PC-3 (cell line): ENCODE results near the gene TAF1D. TPM values are rescaled to one million over a fixed set of nuclear protein-coding genes. Genes with fewer than 3 reads are reported as not detected.

Source experiments
- ATAC-seq: fragments of 200-7000 bp; cut with Tn5 transposase; 2 replicates; pipeline ENCODE4 v1.9.1; 2020; ENCODE audit warnings: mild to moderate bottlenecking, moderate library complexity
- BruUV-seq: library from RNA; stranded (reverse); fragments of 400-500 nt; replicated peaks from 2 replicates; lab custom pipeline; 2021; lab: Mats Ljungman, UMichigan
- CTCF ChIA-PET: fragments of 300-600 bp; sonication (Branson Sonifier 250); formaldehyde crosslinking; loops from one replicate; lab custom pipeline; 2022; ENCODE audit warnings: antibody characterized with exemption; lab: Charles Lee
- POLR2A ChIA-PET: fragments of 300-600 bp; sonication (Branson Sonifier 250); formaldehyde crosslinking; loops from one replicate; lab custom pipeline; 2022; ENCODE audit warnings: antibody characterized with exemption; ENCODE audit not compliant: unreplicated experiment; lab: Charles Lee
- DNase-seq: peaks from one replicate; pipeline ENCODE4 v3.0.0-alpha.2; 2015
- H2AFZ ChIP-seq: fragments of 300-600 bp; sonication (generic); 2 replicates; pipeline ENCODE4 v1.6.0; 2016; ENCODE audit warnings: antibody characterized with exemption, low read length
- H3F3A ChIP-seq: fragments of 300-600 bp; sonication (generic); one replicate; pipeline ENCODE4 v1.6.0; 2017; ENCODE audit warnings: antibody characterized with exemption, low read length, control low read depth, mild to moderate bottlenecking; ENCODE audit not compliant: unreplicated experiment
- H3K27ac ChIP-seq: fragments of 300-600 bp; sonication (generic); 2 replicates; pipeline ENCODE4 v1.5.1; 2016; ENCODE audit warnings: mild to moderate bottlenecking, low read length
- H3K27me3 ChIP-seq: fragments of 300-600 bp; sonication (generic); 2 replicates; pipeline ENCODE4 v1.6.1; 2016; ENCODE audit warnings: low read length, mixed read lengths
- H3K36me3 ChIP-seq: fragments of 300-600 bp; sonication (generic); 2 replicates; pipeline ENCODE4 v1.6.1; 2016; ENCODE audit warnings: low read depth, mixed run types, low read length, mixed read lengths
- H3K4me1 ChIP-seq: fragments of 300-600 bp; sonication (generic); 2 replicates; pipeline ENCODE4 v1.5.1; 2016; ENCODE audit warnings: low read length; ENCODE audit not compliant: insufficient read depth
- H3K4me2 ChIP-seq: fragments of 300-600 bp; sonication (generic); 2 replicates; pipeline ENCODE4 v1.6.0; 2016; ENCODE audit warnings: low read length
- H3K4me3 ChIP-seq: fragments of 300-600 bp; sonication (generic); 2 replicates; pipeline ENCODE4 v1.5.1; 2016; ENCODE audit warnings: mild to moderate bottlenecking, low read length, mixed read lengths
- H3K79me2 ChIP-seq: fragments of 300-600 bp; sonication (generic); 2 replicates; pipeline ENCODE4 v1.6.1; 2017; ENCODE audit warnings: low read length, mixed read lengths
- H3K9ac ChIP-seq: fragments of 300-600 bp; sonication (generic); 2 replicates; pipeline ENCODE4 v1.6.0; 2016; ENCODE audit warnings: mild to moderate bottlenecking, low read length
- H3K9me2 ChIP-seq: fragments of 300-600 bp; sonication (generic); replicated peaks from 2 replicates; pipeline ENCODE4 v1.6.1; 2016; ENCODE audit warnings: mixed run types, low read length, mixed read lengths
- H3K9me3 ChIP-seq: fragments of 300-600 bp; sonication (generic); 2 replicates; pipeline ENCODE4 v1.6.1; 2016; ENCODE audit warnings: low read length, mixed read lengths
- H4K20me1 ChIP-seq: fragments of 300-600 bp; sonication (generic); 2 replicates; pipeline ENCODE4 v1.6.1; 2016; ENCODE audit warnings: low read length, mixed read lengths
- CTCF ChIP-seq: fragments of 300-600 bp; sonication (generic); conservative IDR thresholded peaks from 2 replicates; pipeline ENCODE4 v1.5.1; 2017; ENCODE audit warnings: antibody characterized with exemption, low read depth, mild to moderate bottlenecking, low read length
- EZH2 ChIP-seq: fragments of 300-600 bp; sonication (generic); IDR thresholded peaks from one replicate; pipeline ENCODE4 v1.6.1; 2017; ENCODE audit warnings: antibody characterized with exemption, mild to moderate bottlenecking, low read length; ENCODE audit not compliant: unreplicated experiment
- EZH2phosphoT487 ChIP-seq: fragments of 300-600 bp; sonication (generic); IDR thresholded peaks from 2 replicates; pipeline ENCODE4 v1.6.1; 2018; ENCODE audit warnings: mild to moderate bottlenecking, antibody characterized with exemption, low read length, borderline replicate concordance
- intact Hi-C: fragments of 100-400 bp; cut with micrococcal nuclease; formaldehyde crosslinking; loops from 2 replicates; pipeline ENCODE4 v1.9.0; 2023
- total RNA-seq: library from RNA; depleted of rRNA; stranded (reverse); fragments of >200 nt; gene quantifications from 2 replicates; pipeline ENCODE4 v1.2.3, GENCODE V29; 2014

Gene TAF1D
- total RNA-seq, 1 experiment from 2014 or later, result 135 TPM

DNA sequence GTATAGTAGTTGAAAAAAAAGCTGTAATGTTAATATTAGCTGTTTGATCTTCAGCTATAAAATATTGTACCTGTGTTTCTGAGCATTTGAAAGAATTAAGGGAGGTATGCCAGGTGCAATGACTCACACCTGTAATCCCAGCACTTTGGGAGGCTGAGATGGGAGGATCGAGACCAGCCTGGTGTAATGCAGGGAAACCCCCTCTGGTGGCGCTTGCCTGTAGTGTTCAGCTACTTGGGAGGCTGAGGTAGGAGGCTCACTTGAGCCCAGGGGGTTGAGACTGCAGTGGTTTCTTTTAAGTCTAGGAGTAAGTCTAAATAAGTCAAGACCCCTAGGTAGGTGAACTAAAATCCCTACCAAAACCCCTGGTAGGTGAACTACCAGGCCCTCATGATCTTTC, 37.1 kb downstream of the TAF1D start:
- Histone ChIP-seq H2AFZ (no peak overlapping the region), H3K79me2 (no peaks in the 10 kb centered on the region), H3K36me3 (peaks cover 64% of the 10 kb centered on the region), H3K9ac (no peak overlapping the region), H3K4me3 (no peak overlapping the region), H3F3A (no peaks in the 10 kb centered on the region), H3K4me2 (no peak overlapping the region), H3K27ac (no peak overlapping the region), H4K20me1 (no peaks in the 10 kb centered on the region), H3K9me2 (no peaks in the 10 kb centered on the region), H3K9me3 (0 out of 2 replicates have a peak, but pooled peaks cover 2% of the 10 kb centered on the region), H3K27me3 (no peaks in the 10 kb centered on the region), H3K4me1 (no peaks in the 10 kb centered on the region)
- CTCF ChIA-PET, result no interaction called here
- no peak for ATAC-seq
- intact Hi-C loops, result no loop called here
- BruUV-seq, result no TSS peak
- TF ChIP-seq CTCF, result peak; percentile 50; the same call in 1 of the 2 replicates
- no peak for TF ChIP-seq EZH2phosphoT487
- POLR2A ChIA-PET, result no interaction called here
- peak; percentile 48 for DNase-seq

GRCh38 chr11:93700830-93701229, 40.5 kb downstream of the TAF1D start:
- ATAC-seq, result no peak
- H3K9ac ChIP-seq, result no peak overlapping the region

GRCh38 chr11:93697611-93698010, 43.7 kb downstream of the TAF1D start:
- H4K20me1 ChIP-seq, result no peaks in the 10 kb centered on the region
- H3K36me3 ChIP-seq, result peaks cover 72% of the 10 kb centered on the region
- H3K9ac ChIP-seq, result no peak overlapping the region
- H2AFZ ChIP-seq, result no peak overlapping the region
- ChIA-PET CTCF (no interaction called here), POLR2A (interaction anchor here (0.7 kb wide), 1 partner anchor 44 kb away, joined by 3 read pairs; the partner anchor contains the start of gene C11orf54)
- no peaks in the 10 kb centered on the region for H3K79me2 ChIP-seq
- H3K9me2 ChIP-seq, result no peaks in the 10 kb centered on the region
- no peaks in the 10 kb centered on the region for H3F3A ChIP-seq
- no TSS peak for BruUV-seq
- ATAC-seq (no peak), DNase-seq (no peak)
- no peak overlapping the region for H3K27ac ChIP-seq
- no peaks in the 10 kb centered on the region for H3K9me3 ChIP-seq
- intact Hi-C loops, result no loop called here
- H3K4me2 ChIP-seq, result no peak overlapping the region
- TF ChIP-seq CTCF (no peak), EZH2 (no peak), EZH2phosphoT487 (no peak)
- no peaks in the 10 kb centered on the region for H3K27me3 ChIP-seq
- no peaks in the 10 kb centered on the region for H3K4me1 ChIP-seq
- no peak overlapping the region for H3K4me3 ChIP-seq

More at GRCh38 chr11:93700830-93701229, 40.5 kb downstream of the TAF1D start:
- Histone ChIP-seq H3K9me2 (no peaks in the 10 kb centered on the region), H2AFZ (no peak overlapping the region), H3K4me3 (no peak overlapping the region), H3K27ac (no peak overlapping the region), H4K20me1 (no peaks in the 10 kb centered on the region), H3K4me2 (no peak overlapping the region), H3F3A (no peaks in the 10 kb centered on the region), H3K79me2 (no peaks in the 10 kb centered on the region), H3K36me3 (peaks cover 66% of the 10 kb centered on the region), H3K4me1 (no peaks in the 10 kb centered on the region), H3K9me3 (no peaks in the 10 kb centered on the region), H3K27me3 (no peaks in the 10 kb centered on the region)
- POLR2A ChIA-PET, result no interaction called here
- no TSS peak for BruUV-seq
- CTCF ChIA-PET, result no interaction called here
- TF ChIP-seq EZH2, result no peak
- TF ChIP-seq EZH2phosphoT487, result no peak
- TF ChIP-seq CTCF, result no peak
- intact Hi-C loops, result no loop called here
- DNase-seq, result no peak
